GM19463 (cell line): ENCODE results near the gene HEMK1.

Experiments
- ATAC-seq: cut with Tn5 transposase; IDR thresholded peaks from one replicate; pipeline ENCODE4 v1.9.1; 2021; ENCODE audit warnings: mild to moderate bottlenecking, moderate library complexity; ENCODE audit not compliant: unreplicated experiment

HEMK1 gene

GRCh38 chr3:50573566-50574443 is 4.5 kb downstream of the HEMK1 start:
- no peak for ATAC-seq

DNA sequence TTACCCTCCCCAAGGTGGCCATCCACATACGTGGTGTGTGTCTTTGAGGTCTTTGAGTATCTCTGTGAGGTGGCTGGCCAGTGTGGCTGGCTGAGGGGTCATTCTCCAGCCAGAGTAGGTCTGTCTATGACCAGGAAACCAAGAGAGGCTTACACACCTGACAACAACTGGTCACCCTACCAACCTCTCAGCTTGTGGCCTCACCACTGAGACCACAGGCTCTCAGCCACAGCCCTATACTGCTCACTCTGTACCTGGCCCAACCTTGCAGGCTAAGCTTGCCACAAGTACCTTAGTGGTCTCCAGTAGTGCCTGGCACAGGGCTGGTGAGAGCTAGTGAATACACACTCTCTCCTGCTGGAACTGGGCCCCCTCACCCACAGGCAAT is 5.1 kb downstream of the HEMK1 start:
- ATAC-seq: no peak

DNA sequence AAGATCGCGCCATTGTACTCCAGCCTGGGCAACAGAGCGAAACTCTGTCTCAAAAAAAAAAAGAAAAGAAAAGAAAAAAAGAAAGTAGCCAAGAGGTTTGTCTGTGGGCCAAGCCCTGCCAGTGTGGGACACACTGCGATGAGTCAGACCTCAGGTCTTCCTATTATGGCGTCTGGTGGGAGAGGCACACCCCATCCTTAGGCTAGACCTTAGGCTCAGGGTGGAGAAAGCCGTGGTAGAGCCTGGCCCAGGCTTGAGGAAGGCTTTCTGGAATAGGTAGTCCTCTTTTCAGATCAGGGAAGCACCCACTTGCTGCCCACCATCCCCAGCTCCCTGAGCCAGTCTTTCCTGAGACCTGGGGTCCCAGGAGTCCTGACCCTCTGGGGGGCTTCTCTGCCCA is 6.0 kb downstream of the HEMK1 start:
- no peak for ATAC-seq

DNA sequence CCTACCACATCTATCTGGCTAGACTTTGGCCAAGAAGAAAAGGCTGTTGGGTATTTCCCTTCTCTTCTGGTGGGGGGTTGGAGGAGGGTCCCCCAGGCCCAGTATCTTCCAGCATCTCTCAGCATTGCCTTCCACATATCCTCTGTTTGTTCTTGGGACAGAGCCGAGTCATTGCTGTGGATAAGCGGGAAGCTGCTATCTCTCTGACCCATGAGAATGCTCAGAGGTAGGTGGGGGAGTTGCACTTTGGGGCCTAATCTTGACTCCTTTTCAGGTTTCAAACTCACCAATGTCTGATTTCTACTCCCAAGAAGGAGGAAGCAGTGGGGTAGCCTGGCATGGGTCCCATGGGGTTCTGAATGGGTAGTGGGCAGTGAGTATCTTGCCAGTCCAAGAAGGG is 8.0 kb downstream of the HEMK1 start:
- ATAC-seq: no peak

DNA sequence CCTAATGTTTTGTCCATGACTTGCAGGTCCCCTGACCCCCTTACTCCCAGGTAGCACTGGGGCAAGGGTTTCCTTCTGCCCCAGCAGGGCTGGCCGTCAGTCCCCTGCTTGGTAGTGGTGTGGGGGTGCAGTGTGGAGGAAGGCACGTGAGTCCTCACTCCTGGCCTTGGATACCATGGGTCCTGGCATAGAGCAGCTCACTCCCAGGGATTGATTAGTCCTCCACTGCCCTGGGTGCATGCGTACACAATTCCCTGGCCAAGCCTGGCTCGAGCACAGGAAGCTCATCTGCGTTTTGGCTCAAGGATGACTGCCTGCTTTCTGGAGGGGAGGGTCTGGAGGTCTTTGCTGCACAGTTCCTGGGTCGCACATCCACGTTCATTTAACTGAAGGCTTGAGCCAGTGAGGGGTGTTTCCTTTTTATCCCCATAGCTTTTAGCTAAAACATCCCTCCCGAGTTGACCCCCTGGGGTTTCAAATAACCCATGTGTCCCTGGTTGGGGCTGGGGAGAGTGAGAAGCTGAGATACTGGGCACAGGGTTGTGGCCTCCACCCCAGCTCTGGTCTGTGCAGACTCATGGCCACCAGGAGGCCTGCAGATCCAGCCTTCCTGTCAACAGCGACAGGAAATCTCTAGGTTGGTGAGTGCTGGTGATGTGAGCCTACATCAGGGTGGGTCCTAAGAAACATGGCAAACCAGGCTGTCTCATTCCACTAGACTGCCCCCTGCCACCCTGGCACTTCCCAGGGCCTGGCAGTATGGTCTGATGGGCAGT is 11.5 kb downstream of the HEMK1 start:
- no peak for ATAC-seq

DNA sequence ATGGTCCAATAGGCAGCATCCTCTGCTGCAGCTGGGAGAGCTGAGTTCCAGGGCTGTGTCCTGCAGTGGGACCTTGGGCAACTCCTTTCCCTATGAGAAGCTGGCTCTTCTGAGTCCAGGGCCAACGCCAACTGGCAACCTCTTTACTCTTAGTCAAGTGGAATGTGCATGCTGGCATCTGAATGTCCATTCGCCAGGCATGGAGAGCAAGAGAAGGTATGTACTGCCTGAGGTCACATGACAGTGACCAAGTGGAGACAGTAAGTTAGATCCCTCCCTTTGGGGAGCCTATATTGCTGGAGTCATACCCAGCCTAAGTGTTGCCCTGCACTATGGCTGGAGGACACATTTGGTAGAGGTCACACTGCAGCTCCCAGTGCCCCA is 12.1 kb downstream of the HEMK1 start:
- ATAC-seq: no peak

DNA sequence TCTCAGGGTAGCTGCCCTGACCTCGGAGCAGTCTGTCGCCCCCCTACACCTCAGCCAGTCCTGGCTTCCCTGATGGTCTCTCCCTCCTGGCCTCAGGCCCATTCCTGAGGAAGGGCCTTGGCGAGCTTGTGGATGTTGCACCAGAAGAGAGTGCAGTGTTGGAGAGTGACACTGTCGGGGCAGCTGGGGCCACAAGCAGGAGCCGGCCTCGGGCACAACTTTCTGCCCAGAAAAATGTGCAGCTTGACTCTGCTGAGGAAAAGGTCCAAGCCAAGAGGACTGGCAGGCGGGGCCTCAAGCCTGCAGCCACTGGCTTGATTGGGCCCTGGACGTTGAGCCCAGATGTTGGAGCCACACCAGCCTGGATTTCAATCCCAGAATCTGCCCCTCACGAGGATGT is 12.8 kb downstream of the HEMK1 start:
- ATAC-seq: no peak

- ATAC-seq: no peak
Observed at GRCh38 chr3:50583897-50584296, 14.6 kb downstream of the HEMK1 start.

- ATAC-seq: no peak
Observed at GRCh38 chr3:50584391-50584790, 15.1 kb downstream of the HEMK1 start.

DNA sequence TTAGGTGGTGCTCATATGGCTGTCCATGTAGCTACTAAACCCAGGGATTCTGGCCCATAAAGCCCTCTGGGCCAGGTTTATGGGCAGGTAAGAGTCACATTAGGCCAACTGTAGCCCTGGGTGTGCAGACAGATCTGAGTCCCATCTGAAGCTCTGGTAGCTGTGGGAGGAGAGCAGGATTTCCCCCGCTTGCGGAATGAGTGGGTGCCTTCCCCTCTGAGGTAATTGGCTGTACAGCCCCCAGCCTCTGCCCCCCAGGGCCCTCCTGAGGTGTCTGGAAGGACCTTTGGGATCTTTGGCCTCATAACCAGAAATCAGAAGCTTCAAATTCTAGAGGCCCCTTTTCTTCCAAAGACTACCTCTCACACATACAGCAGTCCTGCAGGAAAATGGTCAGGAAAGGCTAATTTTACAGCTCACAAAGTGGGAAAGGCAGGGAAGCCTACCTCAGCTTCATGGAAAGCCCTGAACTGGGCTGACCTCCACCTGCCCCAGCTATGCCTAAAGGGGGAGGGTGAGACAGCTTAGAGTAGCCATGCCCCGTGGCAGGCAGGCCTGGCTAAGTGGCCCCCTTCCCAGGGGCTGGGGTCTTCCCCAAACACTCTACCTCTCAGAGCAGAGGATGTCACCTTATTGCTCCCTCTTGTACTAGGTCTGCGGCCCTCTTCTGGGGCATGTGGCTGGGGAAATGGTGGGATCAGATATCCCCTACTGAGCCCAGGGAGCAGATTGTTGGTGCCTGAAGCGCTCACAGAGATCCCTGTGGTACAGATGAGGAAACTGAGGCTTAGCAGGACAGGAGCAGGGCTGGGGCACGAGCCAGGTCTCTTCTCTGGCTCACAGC is 16.8 kb downstream of the HEMK1 start:
- ATAC-seq: no peak

DNA sequence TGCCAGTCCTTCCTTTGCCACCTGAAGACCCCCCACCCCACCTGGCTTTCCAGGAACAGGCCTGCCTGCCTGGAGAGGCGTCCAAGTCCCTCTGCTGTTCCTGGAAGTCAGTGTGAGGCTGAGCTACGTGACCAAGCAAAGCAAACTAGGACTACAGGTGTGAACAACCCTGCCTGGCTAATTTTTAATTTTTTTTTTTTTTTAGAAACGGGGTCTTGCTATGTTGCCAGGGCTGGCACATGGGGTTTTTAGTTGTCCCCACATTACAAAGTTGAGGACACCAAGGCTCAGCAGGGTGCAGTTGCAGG is 17.4 kb downstream of the HEMK1 start:
- no peak for ATAC-seq

DNA sequence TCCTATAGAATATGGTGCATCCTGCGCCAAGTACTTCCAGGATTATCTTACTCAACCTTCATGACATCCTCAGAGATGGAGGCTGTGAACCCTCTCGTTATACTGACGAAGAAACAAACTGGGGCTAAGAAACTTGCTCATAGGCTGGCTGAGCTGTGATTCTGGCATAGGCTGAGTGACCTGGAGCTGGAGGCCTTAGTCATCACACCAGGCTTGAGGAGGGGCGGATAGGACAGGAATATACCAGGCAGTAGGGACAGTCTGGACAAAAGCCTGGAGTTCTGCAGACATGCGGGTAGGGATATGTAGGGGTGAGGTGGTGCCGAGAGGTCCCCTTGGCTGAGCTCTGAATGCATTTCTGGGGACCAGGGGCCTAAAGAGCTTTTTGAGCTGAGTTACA is 18.1 kb downstream of the HEMK1 start:
- no peak for ATAC-seq

- peak; percentile 51 for ATAC-seq
Observed at GRCh38 chr3:50587806-50588758, 18.8 kb downstream of the HEMK1 start.

GRCh38 chr3:50588759-50589433 is 19.6 kb downstream of the HEMK1 start:
- no peak for ATAC-seq

GRCh38 chr3:50591196-50591741 is 21.9 kb downstream of the HEMK1 start:
- no peak for ATAC-seq

GRCh38 chr3:50592568-50592967 is 23.2 kb downstream of the HEMK1 start:
- no peak for ATAC-seq

- ATAC-seq: no peak
Observed at GRCh38 chr3:50594253-50594785, 25.0 kb downstream of the HEMK1 start.

DNA sequence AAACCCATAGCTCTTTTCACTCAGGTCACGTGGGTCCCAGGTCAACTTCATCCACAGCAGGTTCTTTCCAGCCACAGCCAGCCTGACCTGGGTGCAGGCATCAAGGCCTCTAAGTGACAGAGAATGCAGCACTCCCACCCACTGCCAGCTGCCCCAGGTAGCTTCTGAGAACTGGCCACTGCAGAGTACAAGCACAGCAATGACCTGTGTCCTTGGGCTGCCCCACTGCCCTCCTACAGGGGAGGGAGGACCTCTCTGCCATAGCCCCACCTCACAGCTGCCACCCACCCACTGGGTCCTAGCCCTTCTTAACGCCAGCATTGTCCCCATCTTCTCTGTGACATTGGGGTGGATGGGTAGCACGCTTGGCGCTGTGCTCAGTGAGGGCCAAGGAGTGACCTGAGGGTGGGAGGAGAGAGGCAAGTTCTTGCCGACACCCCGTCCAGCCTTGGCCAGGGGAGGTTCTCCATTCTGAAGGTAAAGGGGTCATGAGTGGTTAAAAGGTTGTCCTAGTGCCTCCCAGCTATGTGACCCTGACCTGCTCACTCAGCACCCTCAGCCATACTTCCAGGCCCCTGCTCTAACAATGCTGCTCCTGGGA is 29.9 kb downstream of the HEMK1 start:
- no peak for ATAC-seq

DNA sequence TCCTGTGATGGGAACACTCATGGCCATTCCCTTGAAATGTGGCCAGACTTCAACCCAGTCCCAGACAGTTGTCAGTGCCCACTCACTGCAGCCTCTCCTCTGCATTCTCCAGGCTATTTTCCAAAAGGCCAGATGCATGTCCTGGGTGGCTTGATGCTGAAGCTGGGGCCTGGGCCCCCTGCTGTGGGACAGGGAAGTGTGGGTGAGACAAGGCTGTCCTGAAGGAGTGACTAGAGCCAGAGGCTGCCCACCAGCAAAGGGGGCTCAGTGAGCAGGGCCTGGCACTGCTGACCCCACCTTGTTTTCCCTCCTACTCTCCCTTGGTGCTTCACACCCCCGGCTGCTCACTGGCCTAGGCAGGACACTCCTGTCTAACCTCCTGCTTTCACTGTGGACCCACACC is 30.4 kb downstream of the HEMK1 start:
- no peak for ATAC-seq
